OCI-LY3 (cell line): ENCODE results near the gene ACIN1.

Experiments used
- CTCF ChIP-seq: fragments of 200-600, 300-600 bp; sonication (generic); IDR thresholded peaks from 2 replicates; pipeline ENCODE4 v1.5.1; 2014; ENCODE audit warnings: antibody characterized with exemption, low read length, low read depth
- EZH2phosphoT487 ChIP-seq: fragments of 200-600 bp; shearing (Covaris generic); IDR thresholded peaks from 2 replicates; pipeline ENCODE4 v1.6.1; 2018; ENCODE audit warnings: antibody characterized with exemption, mixed run types, low read depth

- TF ChIP-seq CTCF = no peak
- no peak for TF ChIP-seq EZH2phosphoT487
These were observed 42.4 kb upstream of the ACIN1 start for GRCh38 chr14:23137192-23137812.
